HG02840 (cell line): ENCODE measurements around the gene TMCC3.

Experiments
- ATAC-seq: cut with Tn5 transposase; IDR thresholded peaks from one replicate; pipeline ENCODE4 v1.9.1; 2021; ENCODE audit warnings: mild to moderate bottlenecking, moderate library complexity, moderate number of reproducible peaks; ENCODE audit not compliant: unreplicated experiment, low FRiP score

Gene TMCC3

DNA sequence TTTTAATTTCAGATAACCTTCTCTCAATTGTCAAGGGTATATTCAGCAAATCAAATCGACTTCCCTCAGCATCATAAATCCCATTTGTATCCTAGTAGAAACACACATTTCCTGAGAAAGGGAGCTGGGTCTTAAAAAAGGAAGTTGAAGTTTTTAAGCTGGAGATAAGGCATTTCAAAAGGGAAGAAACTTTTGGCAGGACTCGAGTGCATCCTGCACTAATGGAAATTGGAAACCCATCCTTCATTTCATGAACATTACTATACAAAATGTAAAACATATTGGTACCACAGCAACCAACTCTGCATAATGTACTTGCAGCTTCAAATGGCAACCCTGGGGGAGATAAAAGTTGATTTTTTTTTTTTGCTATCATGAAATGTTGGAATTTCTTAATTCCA is 23.7 kb upstream of the TMCC3 start:
- ATAC-seq = no peak

- no peak for ATAC-seq
Measured at GRCh38 chr12:94673496-94673895, 23.1 kb upstream of the TMCC3 start.

- no peak for ATAC-seq
Measured at GRCh38 chr12:94671917-94672316, 21.6 kb upstream of the TMCC3 start.

- ATAC-seq = no peak
Measured at GRCh38 chr12:94670898-94671297, 20.5 kb upstream of the TMCC3 start.

DNA sequence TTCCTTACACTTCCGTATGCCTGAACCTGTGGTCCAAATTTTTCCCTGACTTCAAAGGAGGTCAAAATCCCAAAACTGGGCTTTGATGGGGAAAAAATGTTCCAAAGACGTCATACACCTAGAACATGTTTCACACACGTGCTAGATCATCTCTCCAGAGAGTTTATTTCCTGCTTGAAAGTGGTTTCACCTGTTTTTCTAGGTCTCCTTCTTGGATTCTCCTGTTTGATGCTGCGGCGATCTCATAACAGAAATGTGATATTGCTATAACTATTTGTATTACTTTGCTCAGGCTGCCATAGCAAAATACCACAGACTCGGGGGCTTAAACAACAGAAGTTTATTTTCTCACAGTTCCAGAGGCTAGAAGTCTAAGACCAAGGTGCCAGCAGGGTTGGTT is 19.7 kb upstream of the TMCC3 start:
- no peak for ATAC-seq

GRCh38 chr12:94667031-94667540 is 16.7 kb upstream of the TMCC3 start:
- ATAC-seq = no peak

GRCh38 chr12:94666158-94666557 is 15.8 kb upstream of the TMCC3 start:
- ATAC-seq = no peak

- ATAC-seq = no peak
Measured at GRCh38 chr12:94663702-94664101, 13.3 kb upstream of the TMCC3 start.

- ATAC-seq = no peak
Measured at GRCh38 chr12:94663071-94663470, 12.7 kb upstream of the TMCC3 start.

- ATAC-seq = no peak
Measured at GRCh38 chr12:94660436-94660835, 10.1 kb upstream of the TMCC3 start.

- ATAC-seq = no peak
Measured at GRCh38 chr12:94659346-94659930, 9.1 kb upstream of the TMCC3 start.

DNA sequence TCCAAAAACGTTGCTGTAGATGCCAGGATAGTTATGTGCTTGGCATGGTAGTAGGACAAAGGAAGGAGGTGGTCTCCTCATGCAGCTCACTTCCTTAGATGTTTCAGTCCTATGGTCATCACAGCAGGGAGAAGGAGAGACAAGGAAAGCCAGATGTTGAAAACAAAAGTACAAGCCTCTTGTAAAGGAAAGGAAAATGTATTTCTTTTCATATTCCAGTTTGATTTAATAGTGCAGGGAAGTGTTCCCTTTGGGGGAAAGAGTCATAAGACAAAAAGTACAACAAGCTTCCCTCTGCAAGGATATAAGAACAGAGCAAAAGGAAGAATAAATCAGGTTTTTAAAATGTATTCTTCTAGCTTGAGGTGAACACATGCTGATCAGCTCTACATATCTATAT is 8.6 kb upstream of the TMCC3 start:
- ATAC-seq = no peak

- no peak for ATAC-seq
Measured at GRCh38 chr12:94656556-94656955, 6.2 kb upstream of the TMCC3 start.

GRCh38 chr12:94649349-94650142 is 811 bp downstream of the TMCC3 start:
- peak; percentile 39 for ATAC-seq

DNA sequence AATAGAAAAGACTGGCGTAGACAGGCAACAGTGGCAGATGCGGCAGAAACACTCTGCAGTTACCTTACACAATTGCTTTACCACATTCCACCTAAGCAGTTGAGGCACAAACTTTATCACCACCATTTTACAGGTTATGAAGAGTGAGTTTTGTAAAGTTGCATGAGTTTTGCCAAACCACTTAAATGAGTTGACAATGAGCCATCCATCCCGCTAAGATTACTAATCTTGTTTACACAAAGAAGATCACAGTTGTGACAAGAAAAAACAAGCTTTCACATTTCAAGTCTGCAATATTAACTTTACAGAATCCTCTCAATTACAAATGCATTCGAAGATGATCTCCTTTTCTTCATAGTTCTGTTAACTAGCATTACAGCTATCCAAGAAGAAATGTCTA is 1.8 kb downstream of the TMCC3 start:
- no peak for ATAC-seq

GRCh38 chr12:94644141-94644979 is 6.0 kb downstream of the TMCC3 start:
- ATAC-seq = no peak

GRCh38 chr12:94643606-94644005 is 6.8 kb downstream of the TMCC3 start:
- no peak for ATAC-seq

- no peak for ATAC-seq
Measured at GRCh38 chr12:94641283-94641682, 9.1 kb downstream of the TMCC3 start.

DNA sequence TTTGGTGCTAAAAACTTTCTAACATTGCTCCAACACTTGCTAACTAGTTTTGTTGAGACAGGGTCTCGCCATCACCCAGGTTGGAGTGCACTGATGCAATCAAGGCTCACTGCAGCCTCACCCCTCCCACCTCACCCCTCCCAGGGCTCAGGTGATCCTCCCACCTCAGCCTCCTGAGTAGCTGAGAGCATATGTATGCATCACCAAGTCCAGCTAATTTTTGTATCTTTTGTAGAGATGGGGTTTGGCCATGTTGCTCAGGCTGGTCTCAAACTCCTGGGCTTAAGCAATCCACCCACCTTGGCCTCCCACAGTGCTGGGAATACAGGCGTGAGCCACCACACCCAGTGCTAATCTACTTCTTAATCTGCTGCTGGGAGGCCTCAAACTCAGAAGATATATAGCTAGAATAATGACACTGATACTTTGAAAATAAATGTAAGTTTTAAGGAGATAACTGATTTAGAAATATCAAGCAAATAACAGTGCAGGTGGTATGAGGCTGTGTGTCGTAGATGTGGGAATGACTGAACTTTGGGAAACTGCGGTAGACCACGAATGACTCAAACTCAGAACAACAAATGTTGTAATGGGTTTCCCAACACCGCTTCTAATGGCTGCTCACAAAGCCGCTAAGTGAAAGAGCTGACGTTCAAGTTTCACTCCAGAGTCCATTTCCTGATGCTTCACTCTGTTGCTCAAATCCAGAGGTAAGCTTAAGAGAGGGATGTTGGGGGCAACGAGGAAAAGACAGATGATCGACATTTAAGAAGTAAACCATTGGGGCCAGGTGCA is 10.0 kb downstream of the TMCC3 start:
- peak; percentile 78 for ATAC-seq

- no peak for ATAC-seq
Measured at GRCh38 chr12:94638521-94638920, 11.8 kb downstream of the TMCC3 start.
